Ecto neural progenitor cell (in vitro differentiated cells): ENCODE data around the gene CHI3L1.

Experiments
- DNase-seq: peaks from one replicate; pipeline ENCODE4 v3.0.0-alpha.2; 2018; ENCODE audit warnings: low spot score

Gene CHI3L1

GRCh38 chr1:203133970-203134725 is 52.4 kb downstream of the CHI3L1 start:
- no peak for DNase-seq

- DNase-seq = no peak
Observed at GRCh38 chr1:203131548-203132200, 54.8 kb downstream of the CHI3L1 start.

- no peak for DNase-seq
Observed at GRCh38 chr1:203130358-203130985, 56.0 kb downstream of the CHI3L1 start.

GRCh38 chr1:203129501-203130231 is 56.8 kb downstream of the CHI3L1 start:
- DNase-seq = peak; percentile 44
